Femur (tissue), 1 donor: ENCODE data around the gene QRSL1.
"Not testable (repeated sequence)": the region's sequence is repeated elsewhere in the genome, so short reads cannot be mapped to it uniquely, and the experiment has no call there.

Source experiments
- DNase-seq: peaks from one replicate; pipeline ENCODE4 v3.0.0-alpha.2; 2017

QRSL1 gene

DNA sequence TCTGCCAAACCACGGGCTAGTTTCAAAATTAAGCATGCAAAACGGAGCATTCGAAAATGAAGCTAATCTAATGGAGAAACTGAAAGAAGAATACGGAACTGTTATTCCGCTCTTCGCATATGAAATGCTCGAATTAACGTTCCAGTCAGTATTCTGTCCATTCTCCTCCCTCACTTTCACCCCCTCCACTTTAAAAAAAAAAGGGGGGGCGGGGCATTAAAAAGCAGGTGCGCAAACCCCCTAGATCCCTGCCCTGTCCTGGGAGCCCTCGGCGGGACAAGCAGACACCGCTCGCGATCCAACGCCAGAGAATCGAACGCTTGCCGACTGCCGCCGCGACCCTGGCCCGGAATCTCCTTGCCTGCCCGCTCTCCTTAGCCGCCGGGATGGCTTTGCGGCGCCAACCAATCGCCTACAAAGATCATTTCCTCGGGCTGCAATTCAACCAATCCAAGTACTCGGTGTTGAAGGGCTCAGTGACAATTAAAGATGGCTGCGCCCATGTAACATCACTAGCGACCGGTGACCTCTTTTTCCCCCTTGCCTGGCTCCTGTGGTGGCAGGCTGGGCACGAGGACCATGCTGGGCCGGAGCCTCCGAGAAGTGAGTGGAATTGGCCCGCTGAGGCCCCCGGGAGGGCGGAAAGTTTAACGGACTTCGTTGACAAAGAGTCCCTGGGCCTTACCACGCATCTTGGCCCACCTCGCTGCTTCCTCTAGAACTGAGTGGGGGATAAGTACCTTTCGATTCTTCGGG is at the start of gene QRSL1, which contains the start of gene RTN4IP1:
QRSL1 (plus strand) TSS at position 476 of the 756 bp plus-strand sequence; CDS start at position 580, 104 bp downstream.
RTN4IP1 (minus strand) TSS at position 396 of the 756 bp plus-strand sequence. CDS start 477 bp downstream, outside the sequence.
- DNase-seq, result peak; percentile 94

DNA sequence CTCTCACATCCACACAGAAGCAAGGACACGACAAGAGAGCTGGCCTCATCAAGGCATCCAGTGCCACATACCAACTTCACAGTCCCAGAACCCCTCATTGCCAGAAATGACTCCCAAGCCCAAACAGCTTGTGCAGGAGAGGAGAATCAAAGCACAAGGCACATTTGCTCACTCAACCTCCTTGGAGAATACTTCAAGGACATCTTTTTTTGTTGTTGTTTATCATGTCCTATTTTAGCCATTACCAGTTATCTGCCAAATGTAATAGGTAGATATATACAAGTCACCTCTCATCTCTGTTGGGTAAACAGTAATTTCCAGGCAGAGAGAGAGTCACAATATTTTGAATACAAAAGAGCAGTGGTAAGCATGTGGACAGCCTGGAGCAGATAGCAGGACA is 47.9 kb upstream of the QRSL1 start:
- DNase-seq, result no peak

GRCh38 chr6:106586815-106587415 is 42.5 kb upstream of the QRSL1 start:
- no peak for DNase-seq

DNA sequence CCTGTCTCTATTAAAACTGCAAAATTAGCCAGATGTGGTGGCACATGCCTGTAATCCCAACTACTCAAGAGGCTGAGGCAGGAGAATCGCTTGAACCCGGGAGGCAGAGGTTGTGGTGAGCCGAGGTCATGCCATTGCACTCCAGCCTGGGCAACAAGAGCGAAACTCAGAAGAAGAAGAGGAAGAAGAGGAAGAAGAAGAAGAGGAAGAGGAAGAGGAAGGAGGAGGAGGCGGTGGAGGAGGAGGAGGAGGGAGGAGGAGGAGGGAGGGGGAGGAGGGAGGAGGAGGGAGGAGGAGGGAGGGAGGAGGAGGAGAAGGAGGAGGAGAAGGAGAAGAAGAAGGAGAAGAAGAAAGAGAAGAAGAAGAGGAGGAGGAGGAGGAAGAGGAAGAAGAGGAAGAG is 40.4 kb upstream of the QRSL1 start:
- DNase-seq, result not testable (repeated sequence)

- DNase-seq, result no peak
Measured at GRCh38 chr6:106591111-106591825, 38.1 kb upstream of the QRSL1 start.

GRCh38 chr6:106599440-106599839 is 29.9 kb upstream of the QRSL1 start:
- no peak for DNase-seq

- no peak for DNase-seq
Measured at GRCh38 chr6:106600329-106600728, 29.0 kb upstream of the QRSL1 start.

- no peak for DNase-seq
Measured at GRCh38 chr6:106608080-106608668, 21.2 kb upstream of the QRSL1 start.

DNA sequence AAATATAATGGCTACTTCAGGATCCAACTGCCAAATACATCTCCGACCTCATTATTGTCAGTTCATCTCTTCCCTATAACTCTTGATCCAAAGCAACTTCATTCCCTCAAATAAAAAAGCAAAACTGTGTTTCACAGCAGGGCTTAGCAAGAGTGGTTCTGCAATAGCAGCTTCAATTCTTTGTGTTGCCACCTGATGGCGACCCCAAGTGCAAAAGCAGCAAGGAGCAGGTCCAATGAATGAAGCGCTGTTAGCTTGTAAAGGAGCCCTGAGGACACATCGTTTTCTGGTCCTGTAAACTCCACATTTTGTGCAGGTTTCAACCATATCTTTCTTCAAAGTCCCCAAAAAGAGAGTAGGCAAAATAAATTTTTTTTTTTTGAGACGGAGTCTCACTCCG is 19.7 kb upstream of the QRSL1 start:
- peak; percentile 58 for DNase-seq

GRCh38 chr6:106611030-106611429 is 18.3 kb upstream of the QRSL1 start:
- no peak for DNase-seq

GRCh38 chr6:106612671-106613416 is 16.5 kb upstream of the QRSL1 start:
- no peak for DNase-seq

- DNase-seq, result no peak
Measured at GRCh38 chr6:106613590-106613989, 15.8 kb upstream of the QRSL1 start.

- no peak for DNase-seq
Measured at GRCh38 chr6:106614166-106614565, 15.2 kb upstream of the QRSL1 start.

- no peak for DNase-seq
Measured at GRCh38 chr6:106614592-106615257, 14.7 kb upstream of the QRSL1 start.

DNA sequence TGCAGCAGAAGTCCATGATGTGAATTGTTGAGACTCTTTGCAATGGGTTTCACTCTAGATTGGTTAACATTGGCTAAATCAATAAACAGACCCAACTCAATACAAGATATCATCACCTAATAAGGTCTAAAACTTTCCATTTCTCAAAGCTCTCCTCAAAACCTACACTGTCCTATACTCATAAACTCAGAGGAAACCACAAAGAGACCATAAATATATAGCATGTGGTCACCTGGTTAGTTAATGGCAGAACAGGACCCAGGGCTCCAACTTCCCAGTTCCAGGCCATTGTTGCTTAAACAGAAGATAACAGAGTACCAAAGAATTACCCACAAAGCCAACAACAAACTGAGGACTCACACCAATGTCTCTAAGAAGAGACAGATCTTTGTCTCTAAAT is 12.1 kb upstream of the QRSL1 start:
- DNase-seq, result no peak

GRCh38 chr6:106617857-106618256 is 11.5 kb upstream of the QRSL1 start:
- no peak for DNase-seq

DNA sequence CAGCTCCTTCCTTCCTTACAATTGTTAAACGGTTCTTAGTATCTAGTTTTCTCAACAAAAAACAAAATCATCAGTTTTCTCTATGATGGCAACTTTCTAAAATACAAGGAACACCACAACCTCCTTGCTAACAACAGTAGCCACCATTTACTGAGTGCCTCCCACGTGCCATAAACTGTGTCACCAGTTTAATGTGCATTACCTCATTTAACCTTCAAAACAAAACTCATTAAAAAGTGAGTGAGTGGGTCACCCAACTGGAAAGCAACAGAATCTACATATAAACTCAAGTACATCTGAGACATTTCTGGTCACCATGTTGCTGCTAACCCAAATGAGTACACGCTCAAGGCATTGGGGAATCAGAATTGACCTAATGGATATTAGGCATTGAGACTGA is 11.1 kb upstream of the QRSL1 start:
- DNase-seq, result no peak

DNA sequence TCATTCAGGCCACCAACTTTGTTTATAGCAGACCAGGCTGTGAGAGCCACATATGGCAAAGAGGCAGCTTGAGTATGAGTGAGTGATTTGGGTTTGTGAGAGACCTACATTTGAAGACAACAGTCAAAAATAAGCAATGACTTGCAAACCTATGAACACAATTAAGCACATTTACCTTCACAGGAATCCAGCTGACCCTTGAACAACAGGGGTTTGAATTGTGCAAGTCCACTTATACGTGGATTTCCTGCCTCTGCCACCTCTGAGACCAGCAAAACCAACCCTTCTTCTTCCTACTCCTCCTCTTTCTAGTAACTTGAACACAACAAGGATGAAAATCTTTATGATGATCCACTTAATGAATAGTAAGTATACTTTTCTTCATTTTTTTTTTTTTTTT is 10.2 kb upstream of the QRSL1 start:
- no peak for DNase-seq

GRCh38 chr6:106620931-106621672 is 8.3 kb upstream of the QRSL1 start:
- no peak for DNase-seq

DNA sequence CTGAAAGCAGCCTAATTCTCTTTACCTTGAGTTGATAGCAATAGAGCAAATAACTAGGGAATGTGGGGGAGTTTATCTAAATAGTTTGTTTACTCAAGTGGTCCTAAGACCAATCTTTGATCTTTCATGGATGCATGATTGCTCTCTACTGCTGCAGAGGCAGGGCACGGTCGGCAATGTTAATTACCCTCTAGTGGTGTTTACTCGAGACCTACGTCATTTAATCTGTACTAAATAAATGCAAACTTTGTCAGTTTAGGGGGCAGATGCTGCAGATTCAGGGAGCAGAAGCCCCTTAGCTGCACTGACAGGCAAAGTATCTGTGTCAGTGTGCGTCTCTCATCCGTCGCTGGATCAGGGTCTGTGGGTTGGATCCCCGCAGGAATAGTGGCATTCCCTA is 7.0 kb upstream of the QRSL1 start:
- DNase-seq, result no peak

- no peak for DNase-seq
Measured at GRCh38 chr6:106623039-106623438, 6.3 kb upstream of the QRSL1 start.
